DND-41 (cell line): ENCODE results near the gene CLEC20A.

Experiments
- EZH2 ChIP-seq: IDR thresholded peaks from 3 replicates; pipeline ENCODE4 v1.6.1; 2012; ENCODE audit warnings: borderline replicate concordance, low read depth, mild to moderate bottlenecking, moderate library complexity, low read length, inconsistent platforms; ENCODE audit not compliant: severe bottlenecking
- TF ChIP-seq, protein P1 (sequence below): IDR thresholded peaks from 2 replicates; pipeline ENCODE4 v1.5.1; 2012; ENCODE audit warnings: borderline replicate concordance, low read length, moderate library complexity, mild to moderate bottlenecking; ENCODE audit not compliant: poor library complexity, severe bottlenecking; ENCODE audit errors: extremely low read depth

DNA sequence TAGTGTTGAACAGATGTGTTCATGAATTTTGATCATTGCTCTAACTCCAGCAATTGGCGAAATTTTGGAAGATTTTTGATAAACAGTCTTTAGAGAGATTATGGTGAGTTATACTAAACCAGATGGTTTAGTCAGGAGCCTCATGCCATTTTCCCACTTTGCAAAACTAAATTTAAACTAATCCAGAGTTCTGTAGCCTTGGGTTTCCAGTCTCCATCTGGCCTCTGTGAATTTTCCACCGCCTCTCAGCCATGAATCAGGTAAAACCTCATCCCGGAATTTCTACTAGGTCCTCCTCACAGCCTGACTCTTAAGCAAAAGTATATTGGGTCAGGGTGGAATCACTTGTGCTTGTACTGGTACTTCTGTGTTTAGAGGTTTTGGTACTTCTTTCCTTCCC, 44.8 kb downstream of the CLEC20A start:
- TF ChIP-seq, protein P1, sequence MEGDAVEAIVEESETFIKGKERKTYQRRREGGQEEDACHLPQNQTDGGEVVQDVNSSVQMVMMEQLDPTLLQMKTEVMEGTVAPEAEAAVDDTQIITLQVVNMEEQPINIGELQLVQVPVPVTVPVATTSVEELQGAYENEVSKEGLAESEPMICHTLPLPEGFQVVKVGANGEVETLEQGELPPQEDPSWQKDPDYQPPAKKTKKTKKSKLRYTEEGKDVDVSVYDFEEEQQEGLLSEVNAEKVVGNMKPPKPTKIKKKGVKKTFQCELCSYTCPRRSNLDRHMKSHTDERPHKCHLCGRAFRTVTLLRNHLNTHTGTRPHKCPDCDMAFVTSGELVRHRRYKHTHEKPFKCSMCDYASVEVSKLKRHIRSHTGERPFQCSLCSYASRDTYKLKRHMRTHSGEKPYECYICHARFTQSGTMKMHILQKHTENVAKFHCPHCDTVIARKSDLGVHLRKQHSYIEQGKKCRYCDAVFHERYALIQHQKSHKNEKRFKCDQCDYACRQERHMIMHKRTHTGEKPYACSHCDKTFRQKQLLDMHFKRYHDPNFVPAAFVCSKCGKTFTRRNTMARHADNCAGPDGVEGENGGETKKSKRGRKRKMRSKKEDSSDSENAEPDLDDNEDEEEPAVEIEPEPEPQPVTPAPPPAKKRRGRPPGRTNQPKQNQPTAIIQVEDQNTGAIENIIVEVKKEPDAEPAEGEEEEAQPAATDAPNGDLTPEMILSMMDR = no peak
- no peak for TF ChIP-seq EZH2
